ENCODE measurements around the gene BEND2. TPM values are rescaled to one million over a fixed set of nuclear protein-coding genes. Genes with fewer than 3 reads are reported as not detected.

Gene BEND2
- total and polyA plus RNA-seq, 2 of the 13 experiments (the other 11 are each of a cell fraction or from before 2014, with no cell fraction given) = not detected

GRCh38 chrX:18170910-18171309 is 49.8 kb downstream of the BEND2 start:
- no TSS peak for BruUV-seq (replicated peaks)
- ChIA-PET CTCF (ENCODE audit: low intra/inter-chr PET ratio, low total read pairs) (no interaction called here), POLR2A (no interaction called here)
- no peak for ATAC-seq
- in situ Hi-C loops (cut with HindIII; ENCODE audit: extremely low pct_ligation_motif_present, low pct_unique_long_range_greater_than_20kb) = no loop called here
- Histone ChIP-seq H3K4me1 (ENCODE audit: insufficient read depth, low read length) (no peaks in the 10 kb centered on the region), H2AFZ (ENCODE audit: low read length) (no peak overlapping the region), H3K27ac (ENCODE audit: extremely low read length, insufficient read depth, low read length) (no peak overlapping the region), H3K9ac (ENCODE audit: insufficient read depth, low read depth, low read length) (no peak overlapping the region), H3K4me2 (ENCODE audit: low read depth, low read length) (no peak overlapping the region), H4K20me1 (ENCODE audit: insufficient read depth, low read length) (no peaks in the 10 kb centered on the region), H3K27me3 (ENCODE audit: control insufficient read depth in 1 of 2, insufficient read depth in 2 of 2, low read length in 2 of 2) (no peaks in the 10 kb centered on the region), H3K4me3 (replicated peaks in 1 of 3; ENCODE audit: insufficient read depth in 1 of 3, low read depth in 2 of 3, low read length in 3 of 3) (no peak overlapping the region), H3K9me3 (ENCODE audit: low read length) (no peaks in the 10 kb centered on the region), H3K36me3 (replicated peaks in 1 of 2; ENCODE audit: control insufficient read depth in 1 of 2, insufficient read depth in 2 of 2, low read length in 2 of 2) (no peaks in the 10 kb centered on the region), H3K79me2 (ENCODE audit: insufficient read depth, low read length) (no peaks in the 10 kb centered on the region)
- DNase-seq (ENCODE audit: low spot score) = no peak
- intact Hi-C loops (cut with micrococcal nuclease; ENCODE audit: unreplicated experiment) = no loop called here
- FAIRE-seq = no peak
- WGBS (ENCODE audit: low lambda C conversion rate) = 21% methylated on average over 6 of the region's 6 CpGs
- no peak for TF ChIP-seq SALL2 (CRISPR knock-in tag; IDR thresholded peaks at IDR 0.05)
- peak; percentile 51 for TF ChIP-seq CEBPB (IDR thresholded peaks at IDR 0.05; ENCODE audit: borderline replicate concordance, low read depth, low read length)

- ATAC-seq = no peak
- Histone ChIP-seq H3K79me2 (ENCODE audit: insufficient read depth, low read length) (no peaks in the 10 kb centered on the region), H3K36me3 (replicated peaks in 1 of 2; ENCODE audit: control insufficient read depth in 1 of 2, insufficient read depth in 2 of 2, low read length in 2 of 2) (no peaks in the 10 kb centered on the region), H2AFZ (ENCODE audit: low read length) (no peak overlapping the region), H3K9ac (ENCODE audit: insufficient read depth, low read depth, low read length) (no peak overlapping the region), H3K4me3 (replicated peaks in 1 of 3; ENCODE audit: insufficient read depth in 1 of 3, low read depth in 2 of 3, low read length in 3 of 3) (no peak overlapping the region), H3K4me2 (ENCODE audit: low read depth, low read length) (no peak overlapping the region), H3K4me1 (ENCODE audit: insufficient read depth, low read length) (no peaks in the 10 kb centered on the region), H3K27ac (ENCODE audit: extremely low read length, insufficient read depth, low read length) (no peak overlapping the region), H3K9me3 (ENCODE audit: low read length) (no peaks in the 10 kb centered on the region), H4K20me1 (ENCODE audit: insufficient read depth, low read length) (no peaks in the 10 kb centered on the region), H3K27me3 (ENCODE audit: control insufficient read depth in 1 of 2, insufficient read depth in 2 of 2, low read length in 2 of 2) (no peaks in the 10 kb centered on the region)
- WGBS (ENCODE audit: low lambda C conversion rate) = 7% methylated on average over 3 of the region's 4 CpGs
- no TSS peak for BruUV-seq (replicated peaks)
- no peak for DNase-seq (ENCODE audit: low spot score)
- POLR2A ChIA-PET = no interaction called here
- in situ Hi-C loops (cut with HindIII; ENCODE audit: extremely low pct_ligation_motif_present, low pct_unique_long_range_greater_than_20kb) = no loop called here
- peak; percentile 12 for TF ChIP-seq TEAD3 (CRISPR knock-in tag; optimal IDR thresholded peaks at IDR 0.05; ENCODE audit: borderline replicate concordance)
- TF ChIP-seq, protein P1, sequence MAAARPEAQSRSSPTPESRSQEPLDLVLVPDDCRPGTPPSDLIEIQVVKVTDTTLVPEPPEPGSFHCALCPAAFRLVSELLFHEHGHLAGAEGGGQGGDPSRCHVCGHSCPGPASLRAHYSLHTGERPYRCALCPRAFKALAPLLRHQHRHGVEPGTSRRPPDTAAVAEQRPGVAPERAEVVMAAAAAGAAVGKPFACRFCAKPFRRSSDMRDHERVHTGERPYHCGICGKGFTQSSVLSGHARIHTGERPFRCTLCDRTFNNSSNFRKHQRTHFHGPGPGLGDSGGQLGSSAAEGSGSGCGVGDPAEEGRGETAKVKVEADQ (CRISPR knock-in tag; IDR thresholded peaks at IDR 0.05; ENCODE audit: borderline replicate concordance) = no peak
- intact Hi-C loops (cut with micrococcal nuclease; ENCODE audit: unreplicated experiment) = no loop called here
- FAIRE-seq = no peak
- CTCF ChIA-PET (ENCODE audit: low intra/inter-chr PET ratio, low total read pairs) = no interaction called here
Observed at GRCh38 chrX:18166068-18166467, 54.6 kb downstream of the BEND2 start.
